Measurements from ENCODE around the gene ARID3A.
A peak's percentile ranks its signal among the peaks of the same experiment; 100 is the strongest.
"Not testable (repeated sequence)": the region's sequence is repeated elsewhere in the genome, so short reads cannot be mapped to it uniquely, and the experiment has no call there.

The ARID3A gene

GRCh38 chr19:947707-948539, 22.1 kb downstream of the ARID3A start:
- peak; percentile 88 for DNase-seq

GRCh38 chr19:948842-949496, 23.1 kb downstream of the ARID3A start:
- DNase-seq = no peak

DNA sequence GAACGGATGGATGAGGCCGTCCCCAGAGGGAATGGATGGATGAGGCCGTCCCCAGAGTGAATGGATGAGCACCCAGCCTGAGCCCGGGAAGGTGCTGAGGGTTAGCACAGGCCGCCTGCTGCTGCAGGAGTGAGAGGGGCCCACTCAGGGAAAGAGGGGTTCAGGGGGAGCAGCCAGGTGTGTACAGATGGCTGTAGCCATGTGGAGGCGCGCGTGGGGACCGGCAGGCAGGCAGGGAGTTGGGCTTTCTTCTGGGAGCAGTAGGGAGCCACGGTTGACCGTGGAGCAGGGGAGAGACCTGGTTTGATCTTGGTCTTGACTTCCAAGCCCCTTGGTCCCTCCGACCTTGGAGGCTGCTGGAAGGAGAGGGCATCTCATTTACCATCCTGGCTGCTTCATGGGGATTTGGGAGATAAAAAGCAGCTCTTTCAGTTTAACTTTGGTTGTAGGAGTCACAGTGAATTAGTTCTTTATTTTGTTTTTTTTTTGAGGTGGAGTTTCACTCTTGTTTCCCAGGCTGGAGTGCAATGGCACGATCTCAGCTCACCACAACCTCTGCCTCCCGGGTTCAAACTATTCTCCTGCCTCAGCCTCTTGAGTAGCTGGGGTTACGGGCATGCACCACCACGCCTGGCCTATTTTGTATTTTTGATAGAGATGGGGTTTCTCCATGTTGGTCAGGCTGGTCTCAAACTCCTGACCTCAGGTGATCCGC, 24.7 kb downstream of the ARID3A start:
- no peak for DNase-seq

- DNase-seq = no peak
Observed at GRCh38 chr19:952049-952679, 26.3 kb downstream of the ARID3A start.

GRCh38 chr19:952680-953444, 27.0 kb downstream of the ARID3A start:
- DNase-seq = no peak

DNA sequence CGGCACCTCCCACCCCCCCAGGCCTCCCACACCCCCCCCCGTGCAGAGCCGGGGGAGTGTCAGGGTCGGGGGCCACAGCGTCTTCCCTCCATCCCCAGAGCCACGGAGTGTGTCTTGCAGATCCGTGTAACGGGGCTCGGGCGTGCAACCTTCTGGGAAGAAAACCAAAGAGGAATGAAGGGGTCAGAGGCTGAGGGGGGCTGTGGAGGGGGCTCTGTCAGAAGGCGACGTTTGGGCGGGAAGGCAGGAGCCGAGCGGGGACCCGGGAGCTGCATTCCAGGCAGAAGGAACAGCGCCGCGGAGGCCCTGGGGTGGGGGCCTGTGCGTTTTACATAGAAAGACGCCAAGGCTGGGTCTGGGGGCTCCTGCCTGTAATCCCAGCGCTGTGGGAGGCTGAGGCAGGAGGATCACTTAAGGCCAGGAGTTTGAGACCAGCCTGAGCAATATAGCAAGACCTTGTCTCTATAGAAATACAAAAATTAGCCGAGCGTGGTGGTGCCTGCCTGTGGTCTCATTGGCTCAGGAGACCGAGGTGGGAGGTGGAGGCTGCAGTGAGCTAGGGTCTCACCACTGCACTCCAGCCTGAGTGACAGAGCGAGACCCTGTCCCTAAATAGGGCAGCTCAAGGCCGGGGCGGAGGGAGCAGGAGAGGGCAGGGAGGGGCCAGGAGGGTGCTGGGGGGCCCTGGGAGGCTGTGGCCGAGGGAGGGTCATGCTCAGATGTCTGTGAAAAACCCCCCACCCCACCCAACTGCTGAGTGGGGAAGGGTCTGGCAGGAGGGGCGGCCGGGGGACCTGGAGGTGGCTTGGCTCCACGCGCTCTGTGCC, 27.8 kb downstream of the ARID3A start:
- no peak for DNase-seq

- DNase-seq = no peak
Observed at GRCh38 chr19:954272-954671, 28.4 kb downstream of the ARID3A start.

GRCh38 chr19:954672-955494, 29.0 kb downstream of the ARID3A start:
- DNase-seq = no peak

DNA sequence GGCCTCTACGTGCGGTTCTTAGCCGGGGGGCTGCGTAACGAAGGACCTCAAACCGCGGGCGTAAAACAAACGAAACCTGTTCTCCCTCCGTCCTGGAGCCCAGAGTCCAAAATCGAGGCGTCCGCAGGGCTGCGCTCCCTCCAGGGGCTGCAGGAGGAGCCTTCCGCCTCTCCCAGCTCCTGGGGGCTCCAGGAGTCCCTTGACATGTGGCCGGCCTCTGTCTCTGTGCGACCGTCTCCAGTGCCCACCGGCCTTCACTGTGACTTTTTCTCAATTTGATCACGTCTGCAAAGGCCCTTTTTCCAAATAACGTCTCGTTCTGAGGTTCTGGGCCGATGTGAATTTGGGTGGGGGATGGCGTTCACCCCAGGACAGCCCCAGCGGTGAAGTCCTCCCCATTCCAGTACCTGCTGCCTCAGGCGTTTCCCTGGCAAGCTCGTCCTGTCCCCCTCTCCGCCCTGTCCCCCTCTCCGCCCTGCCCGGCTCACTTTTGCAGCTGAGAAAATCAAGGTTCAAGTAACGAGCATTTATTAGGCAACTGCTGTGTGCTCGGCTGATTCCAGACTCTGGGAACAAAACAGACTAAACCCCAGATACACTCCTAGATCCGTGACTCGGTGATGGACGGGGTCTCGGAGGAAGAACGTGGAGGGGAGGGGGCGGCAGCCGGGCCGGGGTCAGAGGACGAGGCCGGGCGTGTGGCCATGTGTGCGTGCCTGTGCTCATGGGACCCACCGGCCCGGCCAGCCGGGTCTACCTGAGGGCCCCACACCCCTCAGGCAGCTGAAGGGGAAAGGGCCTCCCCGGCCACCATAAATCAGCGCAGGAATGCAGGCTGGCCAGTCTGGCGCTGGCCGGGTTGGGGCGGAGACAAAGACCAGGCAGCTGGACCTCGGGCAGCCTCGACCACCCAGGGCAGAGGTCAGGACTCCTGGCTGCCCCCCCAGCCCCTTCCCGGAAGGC, 30.2 kb downstream of the ARID3A start:
- DNase-seq = no peak

DNA sequence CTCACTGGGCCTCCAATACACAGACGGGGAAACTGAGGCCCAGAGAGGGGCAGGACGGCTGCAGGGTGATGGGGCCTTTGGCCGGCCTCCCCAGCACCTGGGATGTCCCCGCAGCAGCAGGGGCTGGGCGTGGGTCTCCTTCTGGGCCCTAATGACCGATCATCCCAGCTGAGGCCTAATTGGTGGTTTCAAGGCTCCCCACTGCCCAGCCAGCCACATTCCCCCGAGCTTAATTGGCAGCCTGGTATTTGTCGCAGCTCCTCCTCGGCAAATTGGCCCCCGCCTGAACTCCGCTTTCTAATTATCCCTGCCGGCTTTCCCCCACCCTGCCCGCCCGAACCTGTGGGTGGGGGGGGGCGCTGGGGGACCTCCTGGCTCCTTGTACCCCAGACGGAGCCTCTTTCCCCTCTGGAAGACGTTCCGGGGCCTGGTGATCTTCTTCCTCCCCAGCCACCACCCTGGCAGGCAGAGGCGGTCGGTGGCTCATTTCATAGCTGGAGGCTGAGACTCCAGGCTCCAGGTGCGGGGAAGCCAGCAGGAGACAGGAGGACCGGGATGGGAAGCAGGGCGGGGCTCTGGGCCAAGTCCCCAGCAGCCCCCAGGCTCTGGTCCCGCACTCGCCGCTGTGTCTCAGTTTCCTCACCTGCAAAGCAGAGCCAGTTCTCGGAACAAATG, 31.1 kb downstream of the ARID3A start:
- DNase-seq = no peak

DNA sequence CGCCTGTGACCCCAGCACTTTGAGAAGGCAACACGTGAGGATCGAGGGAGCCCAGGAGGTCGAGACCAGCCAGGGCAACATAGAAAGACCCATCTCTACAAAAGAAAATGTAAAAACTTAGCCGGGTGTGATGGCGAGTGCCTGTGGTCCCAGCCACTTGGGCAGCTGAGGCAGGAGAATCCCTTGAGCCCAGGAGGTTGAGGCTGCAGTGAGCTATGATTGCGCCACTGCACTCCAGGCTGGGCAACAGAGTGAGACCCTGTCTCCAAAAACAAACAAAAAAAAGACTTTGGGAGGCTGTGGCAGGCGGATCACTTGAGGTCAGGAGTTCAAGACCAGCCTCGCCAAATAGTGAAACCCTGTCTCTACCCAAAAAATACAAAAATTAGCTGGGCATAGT, 31.7 kb downstream of the ARID3A start:
- not testable (repeated sequence) for DNase-seq

DNA sequence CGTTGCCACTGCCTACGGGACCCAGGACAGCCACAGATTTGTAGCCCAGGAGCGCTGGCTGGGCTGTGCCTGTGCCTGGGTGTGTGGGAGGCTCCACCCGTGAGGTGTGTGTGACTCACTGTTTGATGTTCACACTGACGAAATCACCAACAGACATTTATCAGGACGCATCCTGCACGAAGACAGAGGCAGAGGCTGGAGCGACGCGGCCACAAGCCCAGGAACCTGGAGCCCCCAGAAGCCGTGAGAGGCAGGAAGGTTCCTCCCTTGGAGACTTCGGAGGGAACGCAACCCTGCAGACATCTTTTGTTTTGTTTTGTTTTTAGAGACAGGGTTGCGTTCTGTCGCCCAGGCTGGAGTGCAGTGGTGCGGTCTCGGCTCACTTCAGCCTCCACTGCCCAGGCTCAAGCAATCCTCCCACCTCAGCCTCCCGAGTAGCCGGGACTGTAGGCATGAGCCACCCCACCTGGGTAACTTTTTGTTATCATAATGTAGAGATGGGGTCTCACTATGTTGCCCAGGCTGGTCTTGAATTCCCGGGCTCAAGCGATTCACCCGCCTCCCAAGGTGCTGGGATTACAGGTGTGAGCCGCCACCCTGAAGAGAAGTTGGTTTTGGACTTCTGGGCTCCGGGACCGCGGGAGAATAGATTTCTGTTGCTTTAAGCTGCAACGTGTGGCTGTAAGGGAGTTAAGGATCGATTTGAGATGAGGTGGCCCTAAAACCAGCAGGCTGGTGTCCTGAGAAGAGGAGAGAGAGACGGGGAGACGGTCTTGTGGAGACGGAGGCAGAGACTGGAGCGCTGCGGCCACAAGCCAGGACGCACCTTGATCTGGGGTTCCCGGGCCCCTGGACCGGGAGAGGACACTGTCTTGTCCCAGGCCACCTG, 33.4 kb downstream of the ARID3A start:
- no peak for DNase-seq

GRCh38 chr19:960020-960419, 34.2 kb downstream of the ARID3A start:
- DNase-seq = no peak

DNA sequence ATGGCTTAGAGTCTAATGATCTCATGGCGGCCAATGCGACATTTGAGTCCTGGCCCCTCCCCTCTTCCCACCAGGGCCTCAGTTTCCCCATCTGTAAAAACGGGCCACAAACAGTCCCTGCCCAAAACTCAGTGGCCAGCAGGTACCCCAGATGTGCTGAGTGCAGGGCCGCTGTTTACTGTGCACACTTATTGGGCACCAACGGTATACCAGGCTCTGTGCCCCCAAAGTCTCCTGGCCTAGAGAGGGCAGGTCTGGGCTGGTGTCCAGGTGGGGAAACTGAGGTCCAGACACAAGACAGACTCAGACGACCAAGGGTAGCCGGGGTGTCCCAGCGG, 34.7 kb downstream of the ARID3A start:
- DNase-seq = no peak

GRCh38 chr19:961866-962620, 36.2 kb downstream of the ARID3A start:
- no peak for DNase-seq

DNA sequence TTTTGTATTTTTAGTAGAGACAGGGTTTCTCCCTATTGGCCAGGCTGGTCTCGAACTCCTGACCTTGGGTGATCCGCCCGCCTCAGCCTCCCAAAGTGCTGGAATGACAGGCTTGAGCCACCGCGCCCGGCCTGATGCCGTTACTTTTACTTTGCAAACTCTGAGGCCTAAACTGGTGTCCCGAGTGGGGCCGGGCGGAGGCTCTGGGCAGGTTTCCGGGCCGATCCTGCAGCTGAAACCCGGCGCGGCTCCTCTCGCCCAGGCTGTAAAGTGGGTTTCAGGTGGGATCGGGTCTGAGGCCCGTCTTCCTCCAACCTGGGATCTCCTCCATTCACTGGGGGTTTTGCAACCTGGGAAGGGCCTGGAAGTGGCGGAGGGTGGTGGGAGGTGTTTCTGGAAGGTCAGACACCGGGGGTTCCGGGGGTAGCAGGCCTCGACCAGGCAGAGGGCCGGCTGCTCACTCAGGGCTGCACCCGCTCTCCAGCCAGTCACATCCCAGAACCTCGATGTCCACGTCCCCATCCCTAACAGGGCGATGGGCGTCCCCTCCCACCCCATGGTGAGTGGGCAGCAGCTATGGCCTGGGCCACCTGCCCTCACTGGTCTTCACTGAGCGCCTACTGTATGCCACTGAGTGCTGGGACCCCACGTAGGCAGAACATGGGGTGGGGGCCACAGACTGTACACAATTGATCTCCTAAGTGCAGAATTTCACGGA, 37.0 kb downstream of the ARID3A start:
- no peak for DNase-seq
